K562 (cell line): ENCODE measurements around the gene PRM2. TPM values are rescaled to one million over a fixed set of nuclear protein-coding genes. Genes with fewer than 3 reads are reported as not detected.
A peak's percentile ranks its signal among the peaks of the same experiment; 100 is the strongest.

Experiments used
- ATF7 ChIP-seq: fragments of 450-650 bp; IDR thresholded peaks from 2 replicates; pipeline ENCODE4 v1.7.1; 2014; ENCODE audit warnings: mild to moderate bottlenecking, moderate library complexity
- DMBX1 ChIP-seq: fragments of 250-450 bp; sonication (Bioruptor Pico); IDR thresholded peaks from 2 replicates; pipeline ENCODE4 v1.8.0; 2022; ENCODE audit warnings: inconsistent platforms, mild to moderate bottlenecking, moderate library complexity, borderline replicate concordance
- HSF4 ChIP-seq: fragments of 250-450 bp; sonication (Bioruptor Pico); IDR thresholded peaks from 2 replicates; pipeline ENCODE4 v2.1.2; 2022; ENCODE audit warnings: mild to moderate bottlenecking, moderate library complexity, borderline replicate concordance
- IRF2 ChIP-seq: sonication (generic); formaldehyde crosslinking; IDR thresholded peaks from 2 replicates; pipeline ENCODE4 v1.8.1; 2022; ENCODE audit warnings: mild to moderate bottlenecking, missing genetic modification reagents
- MEIS2 ChIP-seq: fragments of 450-650 bp; IDR thresholded peaks from 2 replicates; pipeline ENCODE4 v1.6.1; 2014; ENCODE audit warnings: mild to moderate bottlenecking; ENCODE audit not compliant: partially characterized antibody
- MYBL2 ChIP-seq, 2 experiments: fragments of 450-650 bp in 1 of 2; sonication (generic) in 1 of 2; formaldehyde crosslinking in 1 of 2; IDR thresholded peaks; 2 replicates each; pipeline versions ENCODE4 v1.6.1 to v1.8.1; 2017 to 2022; ENCODE audit warnings: borderline replicate concordance in 1 of 2, inconsistent platforms in 1 of 2, low read depth in 1 of 2, mild to moderate bottlenecking in 1 of 2, missing genetic modification reagents in 1 of 2, moderate library complexity in 1 of 2
- NFYB ChIP-seq: IDR thresholded peaks from 2 replicates; pipeline ENCODE4 v1.6.1; 2011; ENCODE audit warnings: mild to moderate bottlenecking, moderate library complexity; ENCODE audit not compliant: insufficient read length; ENCODE audit errors: extremely low read depth
- POLR2AphosphoS2 ChIP-seq: IDR thresholded peaks from 2 replicates; pipeline ENCODE4 v1.6.1; 2012; ENCODE audit warnings: low read length, improper control_type of control experiment
- POLR2H ChIP-seq: IDR thresholded peaks from 2 replicates; pipeline ENCODE4 v1.6.1; 2016; ENCODE audit warnings: missing genetic modification characterization, low read depth, mild to moderate bottlenecking, control low read depth, missing compliant biosample characterization, moderate library complexity
- RBM14 ChIP-seq: fragments of 200-400 bp; formaldehyde crosslinking; IDR thresholded peaks from 2 replicates; pipeline ENCODE4 v1.6.1; 2018; ENCODE audit warnings: low read depth, mild to moderate bottlenecking, low read length, moderate library complexity, borderline replicate concordance; ENCODE audit not compliant: insufficient read depth
- SAFB2 ChIP-seq: fragments of 200-400 bp; formaldehyde crosslinking; IDR thresholded peaks from 2 replicates; pipeline ENCODE4 v1.6.1; 2018; ENCODE audit warnings: borderline replicate concordance, low read length, low read depth, moderate library complexity; ENCODE audit not compliant: severe bottlenecking
- TARDBP ChIP-seq: fragments of 450-650 bp; IDR thresholded peaks from 2 replicates; pipeline ENCODE4 v1.6.1; 2016
- TSHZ1 ChIP-seq: fragments of 250-450 bp; sonication (Bioruptor Pico); IDR thresholded peaks from 2 replicates; pipeline ENCODE4 v1.4.0; 2020; ENCODE audit warnings: mild to moderate bottlenecking, moderate library complexity
- ZBTB2 ChIP-seq: fragments of 450-650 bp; IDR thresholded peaks from 2 replicates; pipeline ENCODE4 v1.6.1; 2016; ENCODE audit warnings: antibody characterized with exemption
- ZKSCAN8 ChIP-seq: fragments of 200-800 bp; sonication (Bioruptor generic); IDR thresholded peaks from 2 replicates; pipeline ENCODE4 v1.6.1; 2016; ENCODE audit warnings: missing genetic modification characterization, missing compliant biosample characterization
- ZNF121 ChIP-seq: sonication (generic); formaldehyde crosslinking; conservative IDR thresholded peaks from 2 replicates; pipeline ENCODE4 v1.8.0; 2022; ENCODE audit warnings: missing genetic modification reagents
- ZNF124 ChIP-seq: sonication (generic); formaldehyde crosslinking; IDR thresholded peaks from 2 replicates; pipeline ENCODE4 v1.8.1; 2022; ENCODE audit warnings: missing genetic modification reagents
- ZNF217 ChIP-seq: sonication (generic); formaldehyde crosslinking; IDR thresholded peaks from 2 replicates; pipeline ENCODE4 v1.8.0; 2022; ENCODE audit warnings: mild to moderate bottlenecking, missing genetic modification reagents
- ZNF79 ChIP-seq: fragments of 250-450 bp; sonication (Bioruptor Pico); IDR thresholded peaks from 2 replicates; pipeline ENCODE4 v1.4.0; 2020; ENCODE audit warnings: low read depth, mild to moderate bottlenecking, moderate library complexity
- ZZZ3 ChIP-seq: fragments of 450-650 bp; IDR thresholded peaks from 2 replicates; pipeline ENCODE4 v1.6.1; 2016; ENCODE audit warnings: antibody characterized with exemption, mild to moderate bottlenecking, moderate library complexity
- polyA plus RNA-seq, 8 experiments: library from polyadenylated mRNA; depleted of rRNA in 4 of 8; stranded (reverse) in 5 of 8; unstranded in 3 of 8; fragments of >200 nt; fragmentation: Nextera tagmentation in 2 of 8; fragmentation: Illumina TruSeq in 1 of 8; extraction: Ambion mirVana in 2 of 8; extraction: Trizol in 1 of 8; gene quantifications; 2 replicates each; pipeline versions ENCODE4 v1.2.1 to v1.2.3, GENCODE V29; 2011 to 2014; ENCODE audit warnings: inconsistent platforms in 1 of 8, missing spikeins in 1 of 8
- total RNA-seq, 7 experiments: library from RNA; depleted of rRNA in 6 of 7; stranded (reverse); fragments of >200 nt in 6 of 7; fragmentation: Illumina TruSeq in 2 of 7; extraction: Trizol in 2 of 7; gene quantifications; 2 replicates each; pipeline versions ENCODE4 v1.2.1 to v1.2.3, GENCODE V29; 2011 to 2021; ENCODE audit warnings: low replicate concordance in 1 of 7
- TF ChIP-seq, protein P1 (sequence below): fragments of 450-650 bp; IDR thresholded peaks from 2 replicates; pipeline ENCODE4 v1.6.1; 2018; ENCODE audit warnings: mild to moderate bottlenecking, low read depth; ENCODE audit not compliant: partially characterized antibody

The PRM2 gene
- total and polyA plus RNA-seq, 9 of the 15 experiments (the other 6 are each of a cell fraction or from before 2014, with no cell fraction given) = not detected

GRCh38 chr16:11232852-11233726 lies 43.2 kb downstream of the PRM2 start (continued):
- TF ChIP-seq ZBTB2 = peak; percentile 74; the same call in 1 of the 2 replicates
- TF ChIP-seq, protein P1, sequence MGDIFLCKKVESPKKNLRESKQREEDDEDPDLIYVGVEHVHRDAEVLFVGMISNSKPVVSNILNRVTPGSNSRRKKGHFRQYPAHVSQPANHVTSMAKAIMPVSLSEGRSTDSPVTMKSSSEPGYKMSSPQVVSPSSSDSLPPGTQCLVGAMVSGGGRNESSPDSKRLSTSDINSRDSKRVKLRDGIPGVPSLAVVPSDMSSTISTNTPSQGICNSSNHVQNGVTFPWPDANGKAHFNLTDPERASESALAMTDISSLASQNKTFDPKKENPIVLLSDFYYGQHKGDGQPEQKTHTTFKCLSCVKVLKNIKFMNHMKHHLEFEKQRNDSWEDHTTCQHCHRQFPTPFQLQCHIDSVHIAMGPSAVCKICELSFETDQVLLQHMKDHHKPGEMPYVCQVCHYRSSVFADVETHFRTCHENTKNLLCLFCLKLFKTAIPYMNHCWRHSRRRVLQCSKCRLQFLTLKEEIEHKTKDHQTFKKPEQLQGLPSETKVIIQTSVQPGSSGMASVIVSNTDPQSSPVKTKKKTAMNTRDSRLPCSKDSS = no peak
- peak; percentile 98 for TF ChIP-seq DMBX1
- no peak for TF ChIP-seq RBM14
- no peak for TF ChIP-seq ZNF121
- TF ChIP-seq POLR2H (tag) = peak; percentile 33; the same call in 1 of the 2 replicates
- no peak for TF ChIP-seq SAFB2
- TF ChIP-seq TARDBP = no peak
- no peak for TF ChIP-seq ZNF217
- no peak for TF ChIP-seq ZZZ3
- peak; percentile 57 for TF ChIP-seq MEIS2
- peak; percentile 74; the same call in 1 of the 2 replicates for TF ChIP-seq ATF7
- no peak for TF ChIP-seq MYBL2 (IDR thresholded peaks at IDR 0.05; ENCODE audit: low read depth)
- no peak for TF ChIP-seq MYBL2 (CRISPR knock-in tag; IDR thresholded peaks at IDR 0.05; ENCODE audit: borderline replicate concordance)
- no peak for TF ChIP-seq IRF2 (CRISPR knock-in tag)
- no peak for TF ChIP-seq POLR2AphosphoS2
- 0 out of 2 replicates have a peak, but pooled peaks have one; percentile 62 for TF ChIP-seq ZKSCAN8
- peak; percentile 88; the same call in 1 of the 2 replicates for TF ChIP-seq HSF4
- TF ChIP-seq ZNF124 = no peak
- TF ChIP-seq TSHZ1 (CRISPR knock-in tag) = peak; percentile 75; the same call in 1 of the 2 replicates
- TF ChIP-seq ZNF79 (CRISPR knock-in tag) = peak; percentile 75; the same call in 1 of the 2 replicates
- TF ChIP-seq NFYB = no peak
